ENCODE results near the gene HOXA9. TPM values are rescaled to one million over a fixed set of nuclear protein-coding genes. Genes with fewer than 3 reads are reported as not detected.

The HOXA9 gene
- total and polyA plus RNA-seq, 10 of the 15 experiments (the other 5 are each of a cell fraction or from before 2014, with no cell fraction given) = not detected

DNA sequence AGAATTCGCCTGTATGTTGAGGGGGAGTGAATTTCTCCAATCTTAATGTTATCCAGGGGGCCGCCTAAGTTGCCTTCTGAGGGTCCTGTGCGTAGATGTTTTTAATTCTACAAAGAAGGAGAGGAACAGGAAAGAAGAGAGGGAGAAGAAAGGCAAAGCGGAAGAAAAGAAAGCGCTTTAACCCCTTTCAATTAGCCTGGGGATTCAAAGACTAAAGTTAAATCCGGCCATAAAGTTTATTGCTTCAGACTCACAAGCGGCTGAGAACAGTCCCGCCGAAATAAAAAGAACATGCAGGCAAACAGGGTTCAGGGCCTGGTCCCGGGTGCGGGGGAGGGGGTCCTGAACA, 26.4 kb downstream of the HOXA9 start:
- no TSS peak for BruUV-seq (replicated peaks)
- ChIA-PET POLR2A (no interaction called here), SMC1A (ENCODE audit: uncharacterized antibody, unreplicated experiment) (no interaction called here), RAD21 (ENCODE audit: unreplicated experiment) (no interaction called here), CTCF (no interaction called here)
- Histone ChIP-seq H3K27ac (ENCODE audit: control insufficient read depth, insufficient read depth) (no peak overlapping the region), H3K4me2 (ENCODE audit: control insufficient read depth, insufficient read depth) (no peak overlapping the region), H3K9ac (ENCODE audit: control insufficient read depth, insufficient read depth, low read length) (no peak overlapping the region), H3K36me3 (ENCODE audit: control insufficient read depth in 2 of 2, insufficient read depth in 2 of 2, low read length in 1 of 2) (no peaks in the 10 kb centered on the region), H3K27me3 (replicated peaks in 1 of 2; ENCODE audit: control insufficient read depth in 2 of 2, insufficient read depth in 2 of 2, low read length in 1 of 2) (peaks cover 0 to 7% of the 10 kb centered on the region in 2 experiments; a peak in 2 of 4 replicates), H3K4me3 (no peak overlapping the region), H2AFZ (ENCODE audit: control insufficient read depth, low read depth, low read length) (no peak overlapping the region), H3K9me3 (replicated peaks; ENCODE audit: control insufficient read depth, insufficient read depth, low read length) (no peaks in the 10 kb centered on the region; the same call in 2 of the 3 replicates), H3K79me2 (ENCODE audit: control insufficient read depth, insufficient read depth, low read length) (no peaks in the 10 kb centered on the region), H3K4me1 (ENCODE audit: control insufficient read depth, insufficient read depth, low read length) (no peaks in the 10 kb centered on the region; the same call in 1 of the 2 replicates), H4K20me1 (ENCODE audit: control insufficient read depth, insufficient read depth) (no peaks in the 10 kb centered on the region)
- in situ Hi-C loops (cut with MboI) (no loop called here), intact Hi-C loops (cut with micrococcal nuclease; ENCODE audit: unreplicated experiment) (no loop called here)
- no peak for ATAC-seq
- DNase-seq (ENCODE audit: low read depth, low spot score) = no peak
- no peak for FAIRE-seq
- 61% methylated on average over 11 of the region's 11 CpGs for WGBS (ENCODE audit: insufficient coverage, insufficient replicate concordance, low lambda C conversion rate, missing lambda C conversion rate)
- TF ChIP-seq, protein P1, sequence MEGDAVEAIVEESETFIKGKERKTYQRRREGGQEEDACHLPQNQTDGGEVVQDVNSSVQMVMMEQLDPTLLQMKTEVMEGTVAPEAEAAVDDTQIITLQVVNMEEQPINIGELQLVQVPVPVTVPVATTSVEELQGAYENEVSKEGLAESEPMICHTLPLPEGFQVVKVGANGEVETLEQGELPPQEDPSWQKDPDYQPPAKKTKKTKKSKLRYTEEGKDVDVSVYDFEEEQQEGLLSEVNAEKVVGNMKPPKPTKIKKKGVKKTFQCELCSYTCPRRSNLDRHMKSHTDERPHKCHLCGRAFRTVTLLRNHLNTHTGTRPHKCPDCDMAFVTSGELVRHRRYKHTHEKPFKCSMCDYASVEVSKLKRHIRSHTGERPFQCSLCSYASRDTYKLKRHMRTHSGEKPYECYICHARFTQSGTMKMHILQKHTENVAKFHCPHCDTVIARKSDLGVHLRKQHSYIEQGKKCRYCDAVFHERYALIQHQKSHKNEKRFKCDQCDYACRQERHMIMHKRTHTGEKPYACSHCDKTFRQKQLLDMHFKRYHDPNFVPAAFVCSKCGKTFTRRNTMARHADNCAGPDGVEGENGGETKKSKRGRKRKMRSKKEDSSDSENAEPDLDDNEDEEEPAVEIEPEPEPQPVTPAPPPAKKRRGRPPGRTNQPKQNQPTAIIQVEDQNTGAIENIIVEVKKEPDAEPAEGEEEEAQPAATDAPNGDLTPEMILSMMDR (IDR thresholded peaks at IDR 0.05 in 2 of 3, conservative IDR thresholded peaks at IDR 0.05 in 1 of 3; ENCODE audit: control insufficient read depth in 2 of 3, extremely low read depth in 1 of 3, insufficient read depth in 1 of 3, low read depth in 3 of 3, low read length in 3 of 3) = no peak
- no peak for TF ChIP-seq ZNF217 (IDR thresholded peaks at IDR 0.05)
- TF ChIP-seq FOXM1 (IDR thresholded peaks at IDR 0.05; ENCODE audit: low read depth, low read length) = no peak
- TF ChIP-seq SRF (IDR thresholded peaks at IDR 0.05; ENCODE audit: low read depth in 2 of 2, low read length in 2 of 2) = no peak
- TF ChIP-seq, protein P2, sequence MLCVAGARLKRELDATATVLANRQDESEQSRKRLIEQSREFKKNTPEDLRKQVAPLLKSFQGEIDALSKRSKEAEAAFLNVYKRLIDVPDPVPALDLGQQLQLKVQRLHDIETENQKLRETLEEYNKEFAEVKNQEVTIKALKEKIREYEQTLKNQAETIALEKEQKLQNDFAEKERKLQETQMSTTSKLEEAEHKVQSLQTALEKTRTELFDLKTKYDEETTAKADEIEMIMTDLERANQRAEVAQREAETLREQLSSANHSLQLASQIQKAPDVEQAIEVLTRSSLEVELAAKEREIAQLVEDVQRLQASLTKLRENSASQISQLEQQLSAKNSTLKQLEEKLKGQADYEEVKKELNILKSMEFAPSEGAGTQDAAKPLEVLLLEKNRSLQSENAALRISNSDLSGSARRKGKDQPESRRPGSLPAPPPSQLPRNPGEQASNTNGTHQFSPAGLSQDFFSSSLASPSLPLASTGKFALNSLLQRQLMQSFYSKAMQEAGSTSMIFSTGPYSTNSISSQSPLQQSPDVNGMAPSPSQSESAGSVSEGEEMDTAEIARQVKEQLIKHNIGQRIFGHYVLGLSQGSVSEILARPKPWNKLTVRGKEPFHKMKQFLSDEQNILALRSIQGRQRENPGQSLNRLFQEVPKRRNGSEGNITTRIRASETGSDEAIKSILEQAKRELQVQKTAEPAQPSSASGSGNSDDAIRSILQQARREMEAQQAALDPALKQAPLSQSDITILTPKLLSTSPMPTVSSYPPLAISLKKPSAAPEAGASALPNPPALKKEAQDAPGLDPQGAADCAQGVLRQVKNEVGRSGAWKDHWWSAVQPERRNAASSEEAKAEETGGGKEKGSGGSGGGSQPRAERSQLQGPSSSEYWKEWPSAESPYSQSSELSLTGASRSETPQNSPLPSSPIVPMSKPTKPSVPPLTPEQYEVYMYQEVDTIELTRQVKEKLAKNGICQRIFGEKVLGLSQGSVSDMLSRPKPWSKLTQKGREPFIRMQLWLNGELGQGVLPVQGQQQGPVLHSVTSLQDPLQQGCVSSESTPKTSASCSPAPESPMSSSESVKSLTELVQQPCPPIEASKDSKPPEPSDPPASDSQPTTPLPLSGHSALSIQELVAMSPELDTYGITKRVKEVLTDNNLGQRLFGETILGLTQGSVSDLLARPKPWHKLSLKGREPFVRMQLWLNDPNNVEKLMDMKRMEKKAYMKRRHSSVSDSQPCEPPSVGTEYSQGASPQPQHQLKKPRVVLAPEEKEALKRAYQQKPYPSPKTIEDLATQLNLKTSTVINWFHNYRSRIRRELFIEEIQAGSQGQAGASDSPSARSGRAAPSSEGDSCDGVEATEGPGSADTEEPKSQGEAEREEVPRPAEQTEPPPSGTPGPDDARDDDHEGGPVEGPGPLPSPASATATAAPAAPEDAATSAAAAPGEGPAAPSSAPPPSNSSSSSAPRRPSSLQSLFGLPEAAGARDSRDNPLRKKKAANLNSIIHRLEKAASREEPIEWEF (IDR thresholded peaks at IDR 0.05; ENCODE audit: insufficient replicate concordance, low read depth, low read length) = no peak
- no peak for TF ChIP-seq STAT3 (IDR thresholded peaks at IDR 0.05; ENCODE audit: low read depth, low read length)
- no peak for TF ChIP-seq ZNF207 (IDR thresholded peaks at IDR 0.05; ENCODE audit: borderline replicate concordance)
- no peak for TF ChIP-seq SPI1 (IDR thresholded peaks at IDR 0.05; ENCODE audit: borderline replicate concordance, insufficient read depth, low read depth, low read length)
- TF ChIP-seq, protein P3, sequence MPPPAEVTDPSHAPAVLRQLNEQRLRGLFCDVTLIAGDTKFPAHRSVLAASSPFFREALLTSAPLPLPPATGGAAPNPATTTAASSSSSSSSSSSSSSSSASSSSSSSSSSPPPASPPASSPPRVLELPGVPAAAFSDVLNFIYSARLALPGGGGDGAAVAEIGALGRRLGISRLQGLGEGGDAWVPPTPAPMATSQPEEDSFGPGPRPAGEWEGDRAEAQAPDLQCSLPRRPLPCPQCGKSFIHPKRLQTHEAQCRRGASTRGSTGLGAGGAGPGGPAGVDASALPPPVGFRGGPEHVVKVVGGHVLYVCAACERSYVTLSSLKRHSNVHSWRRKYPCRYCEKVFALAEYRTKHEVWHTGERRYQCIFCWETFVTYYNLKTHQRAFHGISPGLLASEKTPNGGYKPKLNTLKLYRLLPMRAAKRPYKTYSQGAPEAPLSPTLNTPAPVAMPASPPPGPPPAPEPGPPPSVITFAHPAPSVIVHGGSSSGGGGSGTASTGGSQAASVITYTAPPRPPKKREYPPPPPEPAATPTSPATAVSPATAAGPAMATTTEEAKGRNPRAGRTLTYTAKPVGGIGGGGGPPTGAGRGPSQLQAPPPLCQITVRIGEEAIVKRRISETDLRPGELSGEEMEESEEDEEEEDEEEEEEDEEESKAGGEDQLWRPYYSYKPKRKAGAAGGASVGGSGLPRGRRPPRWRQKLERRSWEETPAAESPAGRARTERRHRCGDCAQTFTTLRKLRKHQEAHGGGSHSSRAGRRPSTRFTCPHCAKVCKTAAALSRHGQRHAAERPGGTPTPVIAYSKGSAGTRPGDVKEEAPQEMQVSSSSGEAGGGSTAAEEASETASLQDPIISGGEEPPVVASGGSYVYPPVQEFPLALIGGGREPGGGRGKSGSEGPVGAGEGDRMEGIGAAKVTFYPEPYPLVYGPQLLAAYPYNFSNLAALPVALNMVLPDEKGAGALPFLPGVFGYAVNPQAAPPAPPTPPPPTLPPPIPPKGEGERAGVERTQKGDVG (CRISPR knock-in tag; IDR thresholded peaks at IDR 0.05) = no peak
- TF ChIP-seq BRCA1 (IDR thresholded peaks at IDR 0.05; ENCODE audit: low read depth, low read length) = no peak
- TF ChIP-seq TARDBP (IDR thresholded peaks at IDR 0.05; ENCODE audit: borderline replicate concordance) = no peak
- TF ChIP-seq KLF5 (IDR thresholded peaks at IDR 0.05; ENCODE audit: partially characterized antibody) = no peak
- no peak for TF ChIP-seq BCL11A (IDR thresholded peaks at IDR 0.05; ENCODE audit: low read depth, low read length)

All from GM12878 (cell line).